ENCODE data around the gene PRKCH. TPM values are rescaled to one million over a fixed set of nuclear protein-coding genes. Genes with fewer than 3 reads are reported as not detected.
A peak's percentile ranks its signal among the peaks of the same experiment; 100 is the strongest.

PRKCH gene
- total RNA-seq, 2 experiments from 2014 or later: 109 to 145 TPM

GRCh38 chr14:61343991-61344405 lies 22.6 kb downstream of the PRKCH start:
- ATAC-seq: peak; percentile 44
- peaks cover 53% of the 10 kb centered on the region for H3K36me3 Mint-ChIP-seq (ENCODE audit: low read depth)

GRCh38 chr14:61344437-61345150 lies 23.2 kb downstream of the PRKCH start:
- peaks cover 8% of the 10 kb centered on the region for H3K9me3 Mint-ChIP-seq (ENCODE audit: low read depth)
- intact Hi-C loops (cut with DNase I, micrococcal nuclease): loop anchor here (5.0 kb wide), 2 partner anchors 108 to 167 kb away; no protein-coding TSS in a partner anchor
- peaks cover 58% of the 10 kb centered on the region for H3K36me3 Mint-ChIP-seq (ENCODE audit: low read depth)
- peak overlapping the region; percentile 86 for H3K4me3 Mint-ChIP-seq
- H3K4me1 Mint-ChIP-seq: peaks cover 97% of the 10 kb centered on the region
- ChIA-PET POLR2A (interaction anchor here (0.8 to 2.5 kb wide), 6 partner anchors 10 to 59 kb away, joined by 3 to 24 read pairs (median 6); no protein-coding TSS in a partner anchor), CTCF (interaction anchor here (0.6 to 1.7 kb wide), 11 partner anchors 11 to 338 kb away, joined by 3 to 15 read pairs (median 3); no protein-coding TSS in a partner anchor)
- peak overlapping the region; percentile 99 for H3K27ac Mint-ChIP-seq
- DNase-seq (peak; percentile 52), ATAC-seq (peak; percentile 4)
- no peaks in the 10 kb centered on the region for H3K27me3 Mint-ChIP-seq

More at GRCh38 chr14:61343991-61344405, 22.6 kb downstream of the PRKCH start:
- ChIA-PET CTCF (interaction anchor here (0.6 to 1.7 kb wide), 13 partner anchors 10 to 339 kb away, joined by 3 to 15 read pairs (median 3); no protein-coding TSS in a partner anchor), POLR2A (interaction anchor here (0.6 to 2.5 kb wide), 7 partner anchors 10 to 59 kb away, joined by 3 to 24 read pairs (median 6); no protein-coding TSS in a partner anchor)
- peak overlapping the region; percentile 99 for H3K27ac Mint-ChIP-seq
- peaks cover 6% of the 10 kb centered on the region for H3K9me3 Mint-ChIP-seq (ENCODE audit: low read depth)
- peaks cover 94% of the 10 kb centered on the region for H3K4me1 Mint-ChIP-seq
- peak overlapping the region; percentile 86 for H3K4me3 Mint-ChIP-seq
- intact Hi-C loops (cut with DNase I, micrococcal nuclease): loop anchor here (2.0 to 5.0 kb wide), 5 partner anchors 45 to 319 kb away; no protein-coding TSS in a partner anchor
- peak; percentile 69 for DNase-seq
- H3K27me3 Mint-ChIP-seq: no peaks in the 10 kb centered on the region

- ChIA-PET POLR2A (interaction anchor here (2.4 to 2.5 kb wide), 2 partner anchors 14 to 43 kb away, joined by 10 to 24 read pairs; no protein-coding TSS in a partner anchor), CTCF (interaction anchor here (0.9 to 1.1 kb wide), 3 partner anchors 22 to 95 kb away, joined by 3 read pairs; no protein-coding TSS in a partner anchor)
- Mint-ChIP-seq H3K27me3 (no peaks in the 10 kb centered on the region), H3K27ac (peak overlapping the region; percentile 99), H3K36me3 (ENCODE audit: low read depth) (peaks cover 62% of the 10 kb centered on the region), H3K4me1 (peaks cover 97% of the 10 kb centered on the region), H3K9me3 (ENCODE audit: low read depth) (peaks cover 8% of the 10 kb centered on the region), H3K4me3 (peak overlapping the region; percentile 86)
- no peak for DNase-seq
- intact Hi-C loops (cut with DNase I, micrococcal nuclease): no loop called here
- ATAC-seq: no peak
Measured at GRCh38 chr14:61345151-61345482, 23.7 kb downstream of the PRKCH start.

DNA sequence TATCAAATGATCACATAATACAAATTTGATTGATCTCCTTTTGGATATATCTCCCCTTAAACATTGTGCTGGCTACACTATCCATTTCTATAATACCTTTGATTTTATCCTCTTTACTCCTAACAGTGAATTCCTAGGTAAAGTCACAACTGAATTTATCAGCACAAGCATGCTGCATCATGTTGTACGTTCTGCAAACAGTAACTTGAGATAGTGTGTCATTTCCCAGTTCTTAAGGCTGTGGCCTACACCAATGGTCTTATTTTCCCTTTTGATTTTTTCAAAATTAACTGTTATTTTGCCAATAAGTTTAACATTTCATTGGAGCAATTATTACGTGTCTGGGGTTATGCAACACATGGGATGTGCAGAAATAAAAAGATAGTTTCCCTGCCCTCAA lies 24.8 kb downstream of the PRKCH start:
- Mint-ChIP-seq H3K4me1 (peaks cover 97% of the 10 kb centered on the region), H3K36me3 (ENCODE audit: low read depth) (peaks cover 57% of the 10 kb centered on the region), H3K27me3 (no peaks in the 10 kb centered on the region), H3K4me3 (peak overlapping the region; percentile 86), H3K9me3 (ENCODE audit: low read depth) (peaks cover 8% of the 10 kb centered on the region), H3K27ac (peak overlapping the region; percentile 99)
- intact Hi-C loops (cut with DNase I, micrococcal nuclease): no loop called here
- ChIA-PET CTCF (interaction anchor here (0.8 to 1.3 kb wide), 4 partner anchors 15 to 274 kb away, joined by 3 to 5 read pairs (median 4); partner anchors contain the start of gene PRKCH), POLR2A (interaction anchor here (0.7 kb wide), 2 partner anchors 133 to 214 kb away, joined by 3 read pairs; no protein-coding TSS in a partner anchor)
- ATAC-seq: no peak
- no peak for DNase-seq

GRCh38 chr14:61346793-61347192 lies 25.4 kb downstream of the PRKCH start:
- intact Hi-C loops (cut with DNase I, micrococcal nuclease): no loop called here
- Mint-ChIP-seq H3K36me3 (ENCODE audit: low read depth) (peaks cover 51% of the 10 kb centered on the region), H3K4me1 (peaks cover 97% of the 10 kb centered on the region), H3K27ac (peak overlapping the region; percentile 99), H3K27me3 (no peaks in the 10 kb centered on the region), H3K9me3 (ENCODE audit: low read depth) (peaks cover 8% of the 10 kb centered on the region), H3K4me3 (peak overlapping the region; percentile 86)
- CTCF ChIA-PET: interaction anchor here (0.8 to 2.2 kb wide), 8 partner anchors 10 to 274 kb away, joined by 3 to 11 read pairs (median 4); partner anchors contain the start of gene PRKCH
- DNase-seq: no peak
- POLR2A ChIA-PET: interaction anchor here (0.7 kb wide), 1 partner anchor 132 kb away, joined by 3 read pairs; no protein-coding TSS in a partner anchor
- ATAC-seq: no peak

- intact Hi-C loops (cut with DNase I, micrococcal nuclease): loop anchor here (1.0 kb wide), 3 partner anchors 10 to 163 kb away; no protein-coding TSS in a partner anchor
- ChIA-PET POLR2A (interaction anchor here (0.6 to 1.5 kb wide), 5 partner anchors 10 to 423 kb away, joined by 3 to 5 read pairs (median 3); no protein-coding TSS in a partner anchor), CTCF (interaction anchor here (0.7 to 2.2 kb wide), 11 partner anchors 9 to 432 kb away, joined by 3 to 11 read pairs (median 4); partner anchors contain the start of gene PRKCH)
- Mint-ChIP-seq H3K27ac (peak overlapping the region; percentile 99), H3K27me3 (no peaks in the 10 kb centered on the region), H3K4me3 (peak overlapping the region; percentile 86), H3K36me3 (ENCODE audit: low read depth) (peaks cover 51% of the 10 kb centered on the region), H3K4me1 (peaks cover 98% of the 10 kb centered on the region), H3K9me3 (ENCODE audit: low read depth) (peaks cover 8% of the 10 kb centered on the region)
- ATAC-seq: peak; percentile 11
- DNase-seq: peak; percentile 63
Measured at GRCh38 chr14:61347826-61348443, 26.6 kb downstream of the PRKCH start.

DNA sequence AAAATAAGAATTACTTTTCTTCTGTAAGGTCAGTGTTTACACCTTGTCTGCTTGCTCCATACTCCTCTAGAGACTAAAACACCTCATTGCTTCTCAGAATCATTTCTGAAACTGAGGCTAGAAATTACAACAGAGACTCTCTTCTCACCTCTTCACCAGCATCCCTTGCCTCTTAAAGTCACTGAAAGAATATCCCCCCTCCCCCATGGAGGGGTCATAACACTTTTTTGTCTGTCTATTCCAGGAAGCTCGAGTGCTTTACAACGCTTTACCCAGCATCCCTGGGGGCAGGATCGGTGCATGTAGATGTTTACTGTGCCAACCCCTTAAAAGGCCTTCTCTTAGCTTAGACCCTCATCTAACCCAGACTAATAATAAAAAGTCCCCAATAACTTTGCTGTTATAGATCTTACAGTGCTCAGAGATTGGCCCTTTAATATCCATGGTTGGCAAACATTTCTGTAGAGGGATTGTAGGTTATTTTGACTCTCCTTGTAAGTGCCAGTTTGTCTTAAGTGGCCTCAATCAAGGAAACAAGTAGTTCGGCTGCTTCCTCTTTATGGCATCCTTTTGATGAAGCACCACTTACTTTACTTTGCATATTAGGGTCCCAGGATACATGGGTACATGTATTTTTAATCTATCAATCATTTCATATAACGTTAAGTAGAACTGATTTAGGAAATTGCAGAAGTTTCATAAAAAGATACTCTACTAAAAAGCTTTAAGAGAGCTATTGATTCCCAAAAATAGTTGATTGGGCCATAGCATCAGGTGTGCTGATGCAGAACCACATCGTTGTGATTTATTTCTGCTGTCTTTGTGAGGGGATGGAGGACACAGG lies 29.3 kb downstream of the PRKCH start:
- Mint-ChIP-seq H3K27ac (peak overlapping the region; percentile 99), H3K4me1 (peaks cover 96% of the 10 kb centered on the region), H3K9me3 (ENCODE audit: low read depth) (peaks cover 8% of the 10 kb centered on the region), H3K4me3 (peak overlapping the region; percentile 61), H3K36me3 (ENCODE audit: low read depth) (peaks cover 37% of the 10 kb centered on the region), H3K27me3 (no peaks in the 10 kb centered on the region)
- peak; percentile 76 for DNase-seq
- intact Hi-C loops (cut with DNase I, micrococcal nuclease): loop anchor here (1.0 to 2.0 kb wide), 3 partner anchors 8 to 56 kb away; no protein-coding TSS in a partner anchor
- peak; percentile 84 for ATAC-seq
- ChIA-PET CTCF (interaction anchor here (0.6 to 2.8 kb wide), 6 partner anchors 11 to 91 kb away, joined by 3 to 12 read pairs (median 4); no protein-coding TSS in a partner anchor), POLR2A (interaction anchor here (0.7 to 1.4 kb wide), 5 partner anchors 25 to 312 kb away, joined by 3 to 4 read pairs (median 3); no protein-coding TSS in a partner anchor)

GRCh38 chr14:61351477-61351876 lies 30.1 kb downstream of the PRKCH start:
- Mint-ChIP-seq H3K9me3 (ENCODE audit: low read depth) (peaks cover 8% of the 10 kb centered on the region), H3K4me1 (peaks cover 96% of the 10 kb centered on the region), H3K4me3 (peak overlapping the region; percentile 61), H3K27me3 (no peaks in the 10 kb centered on the region), H3K36me3 (ENCODE audit: low read depth) (peaks cover 39% of the 10 kb centered on the region), H3K27ac (peak overlapping the region; percentile 99)
- intact Hi-C loops (cut with DNase I, micrococcal nuclease): loop anchor here (1.0 to 2.0 kb wide), 3 partner anchors 9 to 55 kb away; no protein-coding TSS in a partner anchor
- ATAC-seq (peak; percentile 9), DNase-seq (no peak)
- POLR2A ChIA-PET: interaction anchor here (0.8 to 1.0 kb wide), 3 partner anchors 25 to 311 kb away, joined by 3 read pairs; no protein-coding TSS in a partner anchor
- CTCF ChIA-PET: interaction anchor here (1.5 to 2.8 kb wide), 2 partner anchors 10 to 11 kb away, joined by 5 to 12 read pairs; no protein-coding TSS in a partner anchor

DNA sequence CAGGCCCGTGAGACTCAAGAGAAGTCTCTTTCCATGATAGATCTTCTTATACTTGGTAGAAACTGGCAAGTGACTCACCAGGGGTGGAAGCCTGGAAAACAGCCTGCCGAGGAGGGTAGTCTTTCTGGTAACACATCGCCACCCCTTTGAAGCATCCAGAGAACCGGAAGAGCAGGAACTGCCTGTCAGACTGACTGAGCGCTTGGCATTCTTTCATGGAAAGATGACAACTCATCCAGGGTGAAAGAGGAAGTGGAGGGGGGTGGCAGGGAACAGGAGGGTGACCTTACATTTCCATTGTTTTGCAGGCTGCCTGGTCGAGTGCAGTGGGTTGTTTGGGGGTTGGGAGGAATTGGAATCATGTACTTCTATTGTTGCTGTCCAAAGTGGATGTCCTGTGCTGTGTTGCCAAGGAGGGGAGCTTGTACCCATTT lies 34.5 kb downstream of the PRKCH start:
- Mint-ChIP-seq H3K27ac (peak overlapping the region; percentile 81), H3K27me3 (no peaks in the 10 kb centered on the region), H3K4me3 (peak overlapping the region; percentile 44), H3K36me3 (ENCODE audit: low read depth) (peaks cover 36% of the 10 kb centered on the region), H3K9me3 (ENCODE audit: low read depth) (no peaks in the 10 kb centered on the region), H3K4me1 (peaks cover 94% of the 10 kb centered on the region)
- intact Hi-C loops (cut with DNase I, micrococcal nuclease): no loop called here
- ATAC-seq (peak; percentile 76), DNase-seq (peak; percentile 81)
- ChIA-PET POLR2A (no interaction called here), CTCF (no interaction called here)

GRCh38 chr14:61357123-61357522 lies 35.7 kb downstream of the PRKCH start:
- Mint-ChIP-seq H3K27me3 (no peaks in the 10 kb centered on the region), H3K27ac (peak overlapping the region; percentile 81), H3K36me3 (ENCODE audit: low read depth) (peaks cover 39% of the 10 kb centered on the region), H3K4me1 (peaks cover 89% of the 10 kb centered on the region), H3K4me3 (peak overlapping the region; percentile 44), H3K9me3 (ENCODE audit: low read depth) (no peaks in the 10 kb centered on the region)
- no peak for DNase-seq
- ChIA-PET CTCF (interaction anchor here (0.9 kb wide), 1 partner anchor 10 kb away, joined by 3 read pairs; no protein-coding TSS in a partner anchor), POLR2A (interaction anchor here (0.9 to 1.4 kb wide), 2 partner anchors 13 to 23 kb away, joined by 3 to 6 read pairs; no protein-coding TSS in a partner anchor)
- ATAC-seq: peak; percentile 52
- intact Hi-C loops (cut with DNase I, micrococcal nuclease): no loop called here

All from activated CD4-positive, alpha-beta T cell treated with anti-CD3 and anti-CD28 coated beads for 36 hours (primary cell).